ENCODE results near the gene PTGES2. TPM values are rescaled to one million over a fixed set of nuclear protein-coding genes. Genes with fewer than 3 reads are reported as not detected.

Gene PTGES2
- total RNA-seq, 1 donor from 2014 or later, result 60.4 TPM

- Mint-ChIP-seq H3K27me3 (no peaks in the 10 kb centered on the region), H3K36me3 (ENCODE audit: insufficient read depth) (peaks cover 9% of the 10 kb centered on the region), H3K4me3 (ENCODE audit: low read depth) (no peak overlapping the region), H3K4me1 (ENCODE audit: low read depth) (peaks cover 21% of the 10 kb centered on the region), H3K9me3 (ENCODE audit: low read depth) (no peaks in the 10 kb centered on the region), H3K27ac (peak overlapping the region; percentile 100)
- TF ChIP-seq CTCF (IDR thresholded peaks at IDR 0.05; ENCODE audit: unreplicated experiment), result no peak
- DNase-seq (ENCODE audit: low spot score, unreplicated experiment), result no peak
Observed at GRCh38 chr9:128099932-128100491, 27.5 kb downstream of the PTGES2 start.

GRCh38 chr9:128099231-128099931 is 28.1 kb downstream of the PTGES2 start:
- H3K4me1 Mint-ChIP-seq (ENCODE audit: low read depth), result peaks cover 21% of the 10 kb centered on the region
- H3K4me3 Mint-ChIP-seq (ENCODE audit: low read depth), result peak overlapping the region; percentile 89
- peak overlapping the region; percentile 100 for H3K27ac Mint-ChIP-seq
- peaks cover 9% of the 10 kb centered on the region for H3K36me3 Mint-ChIP-seq (ENCODE audit: insufficient read depth)
- TF ChIP-seq CTCF (IDR thresholded peaks at IDR 0.05; ENCODE audit: unreplicated experiment), result no peak
- no peak for DNase-seq (ENCODE audit: low spot score, unreplicated experiment)
- no peaks in the 10 kb centered on the region for H3K27me3 Mint-ChIP-seq
- no peaks in the 10 kb centered on the region for H3K9me3 Mint-ChIP-seq (ENCODE audit: low read depth)

GRCh38 chr9:128098297-128099230 is 29.0 kb downstream of the PTGES2 start:
- Mint-ChIP-seq H3K36me3 (ENCODE audit: insufficient read depth) (peaks cover 9% of the 10 kb centered on the region), H3K9me3 (ENCODE audit: low read depth) (no peaks in the 10 kb centered on the region), H3K27me3 (no peaks in the 10 kb centered on the region), H3K27ac (peak overlapping the region; percentile 100), H3K4me3 (ENCODE audit: low read depth) (peak overlapping the region; percentile 89), H3K4me1 (ENCODE audit: low read depth) (peaks cover 24% of the 10 kb centered on the region)
- DNase-seq (ENCODE audit: low spot score, unreplicated experiment), result peak; percentile 68
- no peak for TF ChIP-seq CTCF (IDR thresholded peaks at IDR 0.05; ENCODE audit: unreplicated experiment)

- H3K4me3 Mint-ChIP-seq (ENCODE audit: low read depth), result peak overlapping the region; percentile 89
- no peak for TF ChIP-seq CTCF (IDR thresholded peaks at IDR 0.05; ENCODE audit: unreplicated experiment)
- no peak for DNase-seq (ENCODE audit: low spot score, unreplicated experiment)
- H3K9me3 Mint-ChIP-seq (ENCODE audit: low read depth), result no peaks in the 10 kb centered on the region
- H3K27me3 Mint-ChIP-seq, result no peaks in the 10 kb centered on the region
- peaks cover 24% of the 10 kb centered on the region for H3K4me1 Mint-ChIP-seq (ENCODE audit: low read depth)
- H3K36me3 Mint-ChIP-seq (ENCODE audit: insufficient read depth), result peaks cover 6% of the 10 kb centered on the region
- H3K27ac Mint-ChIP-seq, result peak overlapping the region; percentile 100
Observed at GRCh38 chr9:128097543-128098296, 29.8 kb downstream of the PTGES2 start.

Data from progenitor cell of endocrine pancreas (in vitro differentiated cells).